ENCODE results near the gene NAALADL1. TPM values are rescaled to one million over a fixed set of nuclear protein-coding genes. Genes with fewer than 3 reads are reported as not detected.

Gene NAALADL1
- total RNA-seq, 5 donors from 2014 or later (not counting 1 experiment from before 2014, with no cell fraction given): 10.2 to 30.1 (median 26.1) TPM

- Mint-ChIP-seq H3K36me3 (peaks cover 37% of the 10 kb centered on the region), H3K4me3 (no peak overlapping the region), H3K27me3 (no peaks in the 10 kb centered on the region), H3K27ac (no peak overlapping the region), H3K9me3 (no peaks in the 10 kb centered on the region), H3K4me1 (peaks cover 21 to 34% (median 23%) of the 10 kb centered on the region in 3 donors)
- no peak for ATAC-seq (replicated peaks in 1 of 4)
- H3K4me1 ChIP-seq (ENCODE audit: control insufficient read depth in 1 of 2, extremely low read depth in 1 of 2, insufficient read depth in 2 of 2, low read length in 2 of 2): peaks cover 2 to 8% of the 10 kb centered on the region in 2 experiments
- no peaks in the 10 kb centered on the region for H3K27me3 ChIP-seq (replicated peaks in 1 of 2; ENCODE audit: control insufficient read depth in 2 of 2, extremely low read depth in 1 of 2, insufficient read depth in 2 of 2, low read length in 1 of 2)
- H3K27ac ChIP-seq (ENCODE audit: low read length): no peak overlapping the region
- H3K9me3 ChIP-seq: no peaks in the 10 kb centered on the region
- no peak for DNase-seq
- no peak overlapping the region for H3K4me3 ChIP-seq (ENCODE audit: control insufficient read depth in 1 of 2, extremely low read depth in 1 of 2, low read length in 1 of 2)
- ChIA-PET POLR2A (interaction anchor here in 1 of 2 donors (0.9 kb wide), 1 partner anchor 63 kb away, joined by 3 read pairs; no protein-coding TSS in a partner anchor), CTCF (interaction anchor here (0.6 to 1.2 kb wide), 3 partner anchors 8 to 227 kb away, joined by 3 to 4 read pairs (median 3); no protein-coding TSS in a partner anchor)
- 99% methylated on average over 6 of the region's 8 CpGs for WGBS (ENCODE audit: insufficient coverage)
- peaks cover 5 to 36% of the 10 kb centered on the region in 2 donors for H3K36me3 ChIP-seq (ENCODE audit: control insufficient read depth in 2 of 2, extremely low read depth in 1 of 2, insufficient read depth in 1 of 2, low read length in 1 of 2)
Measured at GRCh38 chr11:65102142-65103095, 44.1 kb upstream of the NAALADL1 start.

GRCh38 chr11:65100674-65101350, 42.5 kb upstream of the NAALADL1 start:
- Mint-ChIP-seq H3K27ac (no peak overlapping the region), H3K9me3 (no peaks in the 10 kb centered on the region), H3K27me3 (no peaks in the 10 kb centered on the region), H3K36me3 (peaks cover 28% of the 10 kb centered on the region), H3K4me1 (peaks cover 16 to 40% (median 28%) of the 10 kb centered on the region in 3 donors), H3K4me3 (no peak overlapping the region)
- ATAC-seq (replicated peaks in 1 of 4) (no peak), DNase-seq (no peak)
- WGBS (ENCODE audit: insufficient coverage): 100% methylated on average over 2 of the region's 6 CpGs
- no peak overlapping the region for H3K4me3 ChIP-seq (ENCODE audit: control insufficient read depth in 1 of 2, extremely low read depth in 1 of 2, low read length in 1 of 2)
- no peaks in the 10 kb centered on the region for H3K27me3 ChIP-seq (replicated peaks in 1 of 2; ENCODE audit: control insufficient read depth in 2 of 2, extremely low read depth in 1 of 2, insufficient read depth in 2 of 2, low read length in 1 of 2)
- H3K9me3 ChIP-seq: no peaks in the 10 kb centered on the region
- peaks cover 1 to 33% of the 10 kb centered on the region in 2 donors for H3K36me3 ChIP-seq (ENCODE audit: control insufficient read depth in 2 of 2, extremely low read depth in 1 of 2, insufficient read depth in 1 of 2, low read length in 1 of 2)
- H3K4me1 ChIP-seq (ENCODE audit: control insufficient read depth in 1 of 2, extremely low read depth in 1 of 2, insufficient read depth in 2 of 2, low read length in 2 of 2): peaks cover 7 to 18% of the 10 kb centered on the region in 2 experiments
- ChIA-PET POLR2A (no interaction called here), CTCF (interaction anchor here in 1 of 2 donors (0.6 to 0.9 kb wide), 3 partner anchors 12 to 364 kb away, joined by 4 to 5 read pairs (median 5); no protein-coding TSS in a partner anchor)
- no peak overlapping the region for H3K27ac ChIP-seq (ENCODE audit: low read length)

- CTCF ChIA-PET: interaction anchor here in 1 of 2 donors (0.6 kb wide), 1 partner anchor 138 kb away, joined by 5 read pairs; no protein-coding TSS in a partner anchor
- H3K4me3 ChIP-seq (ENCODE audit: control insufficient read depth in 1 of 2, extremely low read depth in 1 of 2, low read length in 1 of 2): peak overlapping the region; percentile 39 to 78
- Mint-ChIP-seq H3K27me3 (no peaks in the 10 kb centered on the region), H3K4me1 (peaks cover 13 to 24% (median 23%) of the 10 kb centered on the region in 3 donors), H3K4me3 (peak overlapping the region; percentile 81 to 93 (median 85)), H3K9me3 (no peaks in the 10 kb centered on the region), H3K36me3 (peaks cover 17% of the 10 kb centered on the region), H3K27ac (peak overlapping the region in 1 of 2 donors; percentile 94)
- peak overlapping the region; percentile 83 for H3K27ac ChIP-seq (ENCODE audit: low read length)
- WGBS (ENCODE audit: insufficient coverage): 40% methylated on average over 2 of the region's 8 CpGs
- POLR2A ChIA-PET: no interaction called here
- DNase-seq (no peak), ATAC-seq (replicated peaks in 1 of 4) (no peak)
- H3K36me3 ChIP-seq (ENCODE audit: control insufficient read depth in 2 of 2, extremely low read depth in 1 of 2, insufficient read depth in 1 of 2, low read length in 1 of 2): peaks cover 0 to 19% of the 10 kb centered on the region in 2 donors
- H3K4me1 ChIP-seq (ENCODE audit: control insufficient read depth in 1 of 2, extremely low read depth in 1 of 2, insufficient read depth in 2 of 2, low read length in 2 of 2): peaks cover 7 to 22% of the 10 kb centered on the region in 2 experiments
- H3K27me3 ChIP-seq (replicated peaks in 1 of 2; ENCODE audit: control insufficient read depth in 2 of 2, extremely low read depth in 1 of 2, insufficient read depth in 2 of 2, low read length in 1 of 2): no peaks in the 10 kb centered on the region
- no peaks in the 10 kb centered on the region for H3K9me3 ChIP-seq
Measured at GRCh38 chr11:65096926-65097325, 38.6 kb upstream of the NAALADL1 start.

- Histone ChIP-seq H3K4me1 (ENCODE audit: control insufficient read depth in 1 of 2, extremely low read depth in 1 of 2, insufficient read depth in 2 of 2, low read length in 2 of 2) (peaks cover 7 to 22% of the 10 kb centered on the region in 2 experiments), H3K36me3 (ENCODE audit: control insufficient read depth in 2 of 2, extremely low read depth in 1 of 2, insufficient read depth in 1 of 2, low read length in 1 of 2) (peaks cover 0 to 18% of the 10 kb centered on the region in 2 donors), H3K27ac (ENCODE audit: low read length) (peak within 1 kb of the TSS; percentile 83), H3K27me3 (replicated peaks in 1 of 2; ENCODE audit: control insufficient read depth in 2 of 2, extremely low read depth in 1 of 2, insufficient read depth in 2 of 2, low read length in 1 of 2) (no peaks in the 10 kb centered on the region), H3K4me3 (ENCODE audit: control insufficient read depth in 1 of 2, extremely low read depth in 1 of 2, low read length in 1 of 2) (peak within 1 kb of the TSS; percentile 39 to 78), H3K9me3 (no peaks in the 10 kb centered on the region)
- peak; percentile 86 to 88 (median 86) for ATAC-seq (replicated peaks in 1 of 4)
- CTCF ChIA-PET: interaction anchor here in 1 of 2 donors (0.6 kb wide), 2 partner anchors 137 to 224 kb away, joined by 3 to 5 read pairs; no protein-coding TSS in a partner anchor
- peaks cover 13 to 24% (median 23%) of the 10 kb centered on the region in 3 donors for H3K4me1 Mint-ChIP-seq
- H3K9me3 Mint-ChIP-seq: no peaks in the 10 kb centered on the region
- H3K27me3 Mint-ChIP-seq: no peaks in the 10 kb centered on the region
- peak; percentile 72 to 93 (median 82) for DNase-seq
- H3K27ac Mint-ChIP-seq: peak within 1 kb of the TSS; percentile 92 to 94
- POLR2A ChIA-PET: interaction anchor here in 1 of 2 donors (0.7 kb wide), 1 partner anchor 26 kb away, joined by 3 read pairs; the partner anchor contains the start of genes FAU and MRPL49
- peaks cover 16% of the 10 kb centered on the region for H3K36me3 Mint-ChIP-seq
- 1% methylated on average over 44 of the region's 52 CpGs for whole genome bisulfite sequencing (ENCODE audit: insufficient coverage)
- H3K4me3 Mint-ChIP-seq: peak within 1 kb of the TSS; percentile 81 to 93 (median 85)
Measured at GRCh38 chr11:65095974-65096806, 37.8 kb upstream of the NAALADL1 start, which contains the start of gene VPS51. TSS of gene VPS51 (plus strand) at chr11:65096214. CDS start at chr11:65096251, 37 bp downstream.

GRCh38 chr11:65095427-65095826, 37.1 kb upstream of the NAALADL1 start:
- Histone ChIP-seq H3K27ac (ENCODE audit: low read length) (no peak overlapping the region), H3K9me3 (no peaks in the 10 kb centered on the region), H3K4me1 (ENCODE audit: control insufficient read depth in 1 of 2, extremely low read depth in 1 of 2, insufficient read depth in 2 of 2, low read length in 2 of 2) (peaks cover 7 to 22% of the 10 kb centered on the region in 2 experiments), H3K4me3 (ENCODE audit: control insufficient read depth in 1 of 2, extremely low read depth in 1 of 2, low read length in 1 of 2) (no peak overlapping the region), H3K36me3 (ENCODE audit: control insufficient read depth in 2 of 2, extremely low read depth in 1 of 2, insufficient read depth in 1 of 2, low read length in 1 of 2) (peaks cover 0 to 16% of the 10 kb centered on the region in 2 donors), H3K27me3 (replicated peaks in 1 of 2; ENCODE audit: control insufficient read depth in 2 of 2, extremely low read depth in 1 of 2, insufficient read depth in 2 of 2, low read length in 1 of 2) (no peaks in the 10 kb centered on the region)
- DNase-seq (no peak), ATAC-seq (replicated peaks in 1 of 4) (no peak)
- H3K9me3 Mint-ChIP-seq: no peaks in the 10 kb centered on the region
- H3K4me3 Mint-ChIP-seq: peak overlapping the region; percentile 81 to 93 (median 85)
- peak overlapping the region; percentile 92 to 94 for H3K27ac Mint-ChIP-seq
- peaks cover 13 to 24% (median 23%) of the 10 kb centered on the region in 3 donors for H3K4me1 Mint-ChIP-seq
- H3K36me3 Mint-ChIP-seq: peaks cover 12% of the 10 kb centered on the region
- WGBS (ENCODE audit: insufficient coverage): 92% methylated on average over 22 of the region's 22 CpGs
- ChIA-PET POLR2A (interaction anchor here in 1 of 2 donors (0.7 kb wide), 1 partner anchor 26 kb away, joined by 3 read pairs; the partner anchor contains the start of genes FAU and MRPL49), CTCF (interaction anchor here in 1 of 2 donors (1.1 kb wide), 1 partner anchor 15 kb away, joined by 3 read pairs; no protein-coding TSS in a partner anchor)
- H3K27me3 Mint-ChIP-seq: no peaks in the 10 kb centered on the region
